H1 (cell line): Measurements from ENCODE around the gene PARD3. TPM values are rescaled to one million over a fixed set of nuclear protein-coding genes. Genes with fewer than 3 reads are reported as not detected.

Experiments
- CTCF ChIA-PET: fragments of 300-600 bp; sonication (Branson Sonifier 250); formaldehyde crosslinking; loops from one replicate; lab custom pipeline; 2021; ENCODE audit not compliant: partially characterized antibody; lab: Charles Lee
- POLR2A ChIA-PET: fragments of 300-600 bp; sonication (Branson Sonifier 250); formaldehyde crosslinking; loops from one replicate; lab custom pipeline; 2021; ENCODE audit warnings: inconsistent platforms; ENCODE audit not compliant: partially characterized antibody; lab: Charles Lee
- DNase-seq, 2 experiments: peaks; one replicate each; pipeline versions ENCODE4 v3.0.0 to v3.0.0-alpha.2; 2010 to 2022; ENCODE audit warnings: low spot score in 2 of 2, low read depth in 1 of 2, mixed read lengths in 1 of 2
- FAIRE-seq: peaks from 2 replicates; lab custom pipeline; 2011; peaks lifted over from hg19 to GRCh38; lab: Jason Lieb, UNC
- H2AFZ ChIP-seq: 2 replicates; pipeline ENCODE4 v1.8.1; 2012; ENCODE audit warnings: low read length, inconsistent platforms
- H2AK5ac ChIP-seq: 2 replicates; pipeline ENCODE4 v1.6.1; 2013; ENCODE audit warnings: low read depth, low read length
- H2BK120ac ChIP-seq: replicated peaks from 2 replicates; pipeline ENCODE3; 2013; ENCODE audit warnings: low read depth, low read length, inconsistent platforms
- H2BK12ac ChIP-seq: 2 replicates; pipeline ENCODE4 v1.6.1; 2013; ENCODE audit warnings: low read depth, low read length
- H2BK15ac ChIP-seq: 2 replicates; pipeline ENCODE4 v1.6.1; 2013; ENCODE audit warnings: low read length
- H2BK20ac ChIP-seq: 2 replicates; pipeline ENCODE4 v1.6.1; 2013; ENCODE audit warnings: low read length
- H2BK5ac ChIP-seq: 2 replicates; pipeline ENCODE4 v1.6.1; 2013; ENCODE audit warnings: low read depth, low read length
- H3K14ac ChIP-seq: 2 replicates; pipeline ENCODE4 v1.6.1; 2013; ENCODE audit warnings: inconsistent platforms; ENCODE audit not compliant: insufficient read length
- H3K18ac ChIP-seq: 2 replicates; pipeline ENCODE4 v1.6.1; 2013; ENCODE audit warnings: low read length; ENCODE audit errors: extremely low read depth
- H3K23ac ChIP-seq: 2 replicates; pipeline ENCODE4 v1.6.1; 2013; ENCODE audit warnings: inconsistent platforms; ENCODE audit not compliant: insufficient read length
- H3K23me2 ChIP-seq: 2 replicates; pipeline ENCODE4 v1.6.1; 2013; ENCODE audit warnings: low read depth, low read length
- H3K27ac ChIP-seq: 2 replicates; pipeline ENCODE4 v1.6.1; 2011; ENCODE audit warnings: low read depth, low read length, inconsistent platforms
- H3K27me3 ChIP-seq, 4 experiments: replicated peaks in 1 of 4; 1 replicate in 1 of 4; 2 replicates in 3 of 4; pipeline versions ENCODE4 v1.6.1 to v1.8.1; 2011 to 2013; ENCODE audit warnings: low read length in 3 of 4, mild to moderate bottlenecking in 3 of 4, inconsistent platforms in 2 of 4, mixed read lengths in 2 of 4, moderate library complexity in 1 of 4; ENCODE audit not compliant: control insufficient read depth in 3 of 4, insufficient read depth in 3 of 4; ENCODE audit errors: extremely low read depth in 1 of 4
- H3K36me3 ChIP-seq, 4 experiments: 2 replicates each; pipeline versions ENCODE4 v1.6.1 to v1.8.1; 2011 to 2013; ENCODE audit warnings: mild to moderate bottlenecking in 4 of 4, low read length in 3 of 4, moderate library complexity in 2 of 4, control low read depth in 1 of 4, inconsistent platforms in 1 of 4; ENCODE audit not compliant: insufficient read depth in 4 of 4, control insufficient read depth in 2 of 4
- H3K4ac ChIP-seq: replicated peaks from 2 replicates; pipeline ENCODE3; 2013; ENCODE audit warnings: low read length, low read depth, mixed read lengths, inconsistent platforms; ENCODE audit not compliant: insufficient read length
- H3K4me1 ChIP-seq, 4 experiments: replicated peaks in 1 of 4; 1 replicate in 1 of 4; 2 replicates in 3 of 4; pipeline versions ENCODE4 v1.6.1 to v1.8.1; 2011 to 2013; ENCODE audit warnings: low read length in 3 of 4, inconsistent platforms in 2 of 4, mixed read lengths in 1 of 4; ENCODE audit not compliant: insufficient read depth in 4 of 4, control insufficient read depth in 3 of 4
- H3K4me2 ChIP-seq, 2 experiments: 2 replicates each; pipeline versions ENCODE4 v1.6.1 to v1.8.1; 2011 to 2013; ENCODE audit warnings: low read depth in 2 of 2, low read length in 2 of 2, control low read depth in 1 of 2, inconsistent platforms in 1 of 2, mild to moderate bottlenecking in 1 of 2; ENCODE audit not compliant: insufficient read depth in 1 of 2
- H3K4me3 ChIP-seq, 4 experiments: fragments of 200-600, 300-600 bp in 1 of 4; sonication (generic), shearing (Covaris generic), sonication (Bioruptor Twin) in 1 of 4; 2 replicates each; pipeline versions ENCODE4 v1.5.1 to v1.8.1; 2011 to 2016; ENCODE audit warnings: low read length in 4 of 4, low read depth in 3 of 4, control low read depth in 2 of 4, inconsistent platforms in 2 of 4, mild to moderate bottlenecking in 2 of 4, mixed read lengths in 1 of 4, moderate library complexity in 1 of 4; ENCODE audit not compliant: insufficient read depth in 2 of 4; ENCODE audit errors: extremely low read depth in 1 of 4
- H3K56ac ChIP-seq: replicated peaks from 2 replicates; pipeline ENCODE3; 2013; ENCODE audit warnings: low read depth, mild to moderate bottlenecking, mixed read lengths, low read length, inconsistent platforms; ENCODE audit not compliant: insufficient read length
- H3K79me1 ChIP-seq: 2 replicates; pipeline ENCODE4 v1.6.1; 2013; ENCODE audit warnings: low read depth, low read length, control low read depth
- H3K79me2 ChIP-seq, 2 experiments: 2 replicates each; pipeline versions ENCODE4 v1.6.1 to v1.8.1; 2012 to 2013; ENCODE audit warnings: low read length in 2 of 2, mild to moderate bottlenecking in 2 of 2, inconsistent platforms in 1 of 2; ENCODE audit not compliant: insufficient read depth in 2 of 2, control insufficient read depth in 1 of 2
- H3K9ac ChIP-seq, 4 experiments: replicated peaks in 1 of 4; 1 replicate in 1 of 4; 2 replicates in 3 of 4; pipeline versions ENCODE4 v1.6.1 to v1.8.1; 2011 to 2013; ENCODE audit warnings: low read depth in 3 of 4, low read length in 3 of 4, control low read depth in 2 of 4, mild to moderate bottlenecking in 2 of 4, moderate library complexity in 2 of 4, inconsistent platforms in 1 of 4; ENCODE audit errors: extremely low read depth in 1 of 4
- H3K9me3 ChIP-seq, 2 experiments: 2 replicates each; pipeline versions ENCODE4 v1.6.1 to v1.8.1; 2012 to 2013; ENCODE audit warnings: mild to moderate bottlenecking in 2 of 2, moderate library complexity in 2 of 2, control low read depth in 1 of 2, inconsistent platforms in 1 of 2, low read depth in 1 of 2, low read length in 1 of 2, mixed read lengths in 1 of 2; ENCODE audit not compliant: insufficient read depth in 2 of 2
- H4K20me1 ChIP-seq, 2 experiments: replicated peaks in 1 of 2; 2 replicates each; pipeline versions ENCODE3 to v1.8.1; 2011 to 2013; ENCODE audit warnings: inconsistent platforms in 2 of 2, low read length in 2 of 2, mild to moderate bottlenecking in 1 of 2; ENCODE audit not compliant: insufficient read depth in 2 of 2, control insufficient read depth in 1 of 2
- H4K5ac ChIP-seq: 2 replicates; pipeline ENCODE4 v1.6.1; 2013; ENCODE audit warnings: low read length, low read depth, mixed read lengths, inconsistent platforms; ENCODE audit not compliant: insufficient read length
- H4K8ac ChIP-seq: 2 replicates; pipeline ENCODE4 v1.8.0; 2013; ENCODE audit warnings: mild to moderate bottlenecking, moderate library complexity, low read length, inconsistent platforms; ENCODE audit not compliant: insufficient read depth; ENCODE audit errors: extremely low read depth
- H4K91ac ChIP-seq: replicated peaks from 2 replicates; pipeline ENCODE3; 2013; ENCODE audit warnings: low read length, mixed read lengths, inconsistent platforms; ENCODE audit not compliant: insufficient read length
- ASH2L ChIP-seq: fragments of 200-600, 300-600 bp; sonication (generic); IDR thresholded peaks from one replicate; pipeline ENCODE4 v1.7.1; 2017; ENCODE audit warnings: low read length
- BACH1 ChIP-seq: IDR thresholded peaks from 2 replicates; pipeline ENCODE4 v1.6.1; 2012; ENCODE audit warnings: low read length, improper control_type of control experiment
- CHD2 ChIP-seq: IDR thresholded peaks from 2 replicates; pipeline ENCODE4 v1.6.1; 2012; ENCODE audit warnings: low read length, improper control_type of control experiment
- CTBP2 ChIP-seq: IDR thresholded peaks from 2 replicates; pipeline ENCODE4 v1.7.0; 2011; ENCODE audit warnings: borderline replicate concordance, mild to moderate bottlenecking, moderate library complexity, mixed read lengths, low read length; ENCODE audit not compliant: insufficient read depth, insufficient read length
- EZH2 ChIP-seq: fragments of 200-600 bp; sonication (generic); IDR thresholded peaks from 2 replicates; pipeline ENCODE4 v1.7.1; 2012; ENCODE audit warnings: low read depth, mild to moderate bottlenecking, moderate library complexity, low read length, inconsistent platforms; ENCODE audit not compliant: severe bottlenecking
- FOSL1 ChIP-seq: IDR thresholded peaks from 2 replicates; pipeline ENCODE4 v1.6.1; 2011; ENCODE audit warnings: mild to moderate bottlenecking, low read depth, low read length, moderate library complexity; ENCODE audit not compliant: insufficient read depth
- GABPA ChIP-seq: IDR thresholded peaks from 2 replicates; pipeline ENCODE4 v1.6.1; 2011; ENCODE audit warnings: mild to moderate bottlenecking, low read length, moderate library complexity, borderline replicate concordance; ENCODE audit not compliant: insufficient read depth
- KDM5A ChIP-seq: fragments of 200-600 bp; IDR thresholded peaks from 2 replicates; pipeline ENCODE4 v1.7.1; 2012; ENCODE audit warnings: mild to moderate bottlenecking, low read length, inconsistent platforms, mixed read lengths
- PHF8 ChIP-seq: fragments of 200-600 bp; sonication (generic); conservative IDR thresholded peaks from 2 replicates; pipeline ENCODE4 v1.7.1; 2012; ENCODE audit warnings: low read depth, mild to moderate bottlenecking, inconsistent platforms, low read length, moderate library complexity
- SIRT6 ChIP-seq: IDR thresholded peaks from one replicate; pipeline ENCODE4 v1.7.1; 2012; ENCODE audit warnings: low read length, inconsistent platforms
- SP1 ChIP-seq: IDR thresholded peaks from 2 replicates; pipeline ENCODE4 v1.6.1; 2011; ENCODE audit warnings: low read depth, low read length
- SP2 ChIP-seq: IDR thresholded peaks from 2 replicates; pipeline ENCODE4 v1.6.1; 2012; ENCODE audit warnings: mild to moderate bottlenecking, low read length, inconsistent platforms
- USF2 ChIP-seq: IDR thresholded peaks from 2 replicates; pipeline ENCODE4 v1.6.1; 2011; ENCODE audit warnings: low read length, improper control_type of control experiment
- YY1 ChIP-seq: IDR thresholded peaks from 2 replicates; pipeline ENCODE4 v1.6.1; 2011; ENCODE audit warnings: low read depth, mild to moderate bottlenecking, low read length
- polyA plus RNA-seq, 7 experiments: library from polyadenylated mRNA; depleted of rRNA in 3 of 7; stranded (reverse) in 5 of 7; unstranded in 2 of 7; fragments of >200 nt in 5 of 7; fragments of 200-250 nt in 2 of 7; gene quantifications; 1 replicate in 5 of 7; 2 replicates in 1 of 7; 4 replicates in 1 of 7; pipeline versions ENCODE4 v1.2.1 to v1.2.3, GENCODE V29; 2011 to 2013; ENCODE audit warnings: missing spikeins in 2 of 7, mixed read lengths in 2 of 7
- total RNA-seq: library from RNA; stranded (reverse); fragmentation: NEBNext Ultra II Directional; extraction: Animal tissue kit (Norgen Biotek cat#: 25700); gene quantifications from 2 replicates; pipeline ENCODE4 v1.2.1, GENCODE V29; 2021

The PARD3 gene
- total and polyA plus RNA-seq, 2 of the 8 experiments (the other 6 are each of a cell fraction or from before 2014, with no cell fraction given): 19.7 to 49.1 TPM

GRCh38 chr10:34097682-34098081 is 717.4 kb downstream of the PARD3 start:
- no peak overlapping the region for H3K23ac ChIP-seq
- no peak overlapping the region for H3K27ac ChIP-seq
- H3K4me2 ChIP-seq: no peak overlapping the region
- no peak for DNase-seq
- no peaks in the 10 kb centered on the region for H3K27me3 ChIP-seq
- H3K9me3 ChIP-seq: peaks cover 7% of the 10 kb centered on the region in 2 experiments
- H3K79me1 ChIP-seq: no peaks in the 10 kb centered on the region
- no peaks in the 10 kb centered on the region for H4K20me1 ChIP-seq
- no peak overlapping the region for H2BK15ac ChIP-seq
- H2AK5ac ChIP-seq: no peak overlapping the region
- H2BK20ac ChIP-seq: no peak overlapping the region
- ChIA-PET POLR2A (no interaction called here), CTCF (interaction anchor here (1.6 kb wide), 1 partner anchor 9 kb away, joined by 3 read pairs; no protein-coding TSS in a partner anchor)
- H2BK12ac ChIP-seq: no peak overlapping the region
- H3K56ac ChIP-seq: no peak overlapping the region
- no peaks in the 10 kb centered on the region for H3K23me2 ChIP-seq
- no peaks in the 10 kb centered on the region for H3K79me2 ChIP-seq
- no peak overlapping the region for H3K14ac ChIP-seq
- no peak overlapping the region for H4K8ac ChIP-seq
- no peak overlapping the region for H3K9ac ChIP-seq
- H3K4me3 ChIP-seq: no peak overlapping the region
- H2BK120ac ChIP-seq: no peak overlapping the region
- no peaks in the 10 kb centered on the region for H3K36me3 ChIP-seq
- no peak overlapping the region for H4K5ac ChIP-seq
- no peak for FAIRE-seq
- H2AFZ ChIP-seq: no peak overlapping the region
- H2BK5ac ChIP-seq: no peak overlapping the region
- H4K91ac ChIP-seq: no peak overlapping the region
- no peak overlapping the region for H3K18ac ChIP-seq
- no peaks in the 10 kb centered on the region for H3K4me1 ChIP-seq
- H3K4ac ChIP-seq: no peak overlapping the region
- no peak for TF ChIP-seq CHD2
- no peak for TF ChIP-seq GABPA
- no peak for TF ChIP-seq EZH2
- no peak for TF ChIP-seq SIRT6
- no peak for TF ChIP-seq PHF8
- TF ChIP-seq USF2: no peak
- TF ChIP-seq BACH1: no peak
- TF ChIP-seq ASH2L: no peak
- no peak for TF ChIP-seq KDM5A
- no peak for TF ChIP-seq SP1
- TF ChIP-seq SP2: no peak
- no peak for TF ChIP-seq CTBP2
- TF ChIP-seq YY1: no peak
- TF ChIP-seq FOSL1: no peak
